Effector CD4-positive, alpha-beta T cell (primary cell): ENCODE results near the gene ACBD6.

Source experiments
- DNase-seq: peaks from one replicate; pipeline ENCODE4 v3.0.0-alpha.2; 2020

ACBD6 gene

GRCh38 chr1:180366371-180367068 lies 135.9 kb downstream of the ACBD6 start:
- no peak for DNase-seq

GRCh38 chr1:180365039-180365438 lies 137.3 kb downstream of the ACBD6 start:
- no peak for DNase-seq

- no peak for DNase-seq
Observed at GRCh38 chr1:180363246-180363995, 139.0 kb downstream of the ACBD6 start.

GRCh38 chr1:180360333-180361075 lies 141.9 kb downstream of the ACBD6 start:
- DNase-seq: no peak

- no peak for DNase-seq
Observed at GRCh38 chr1:180358649-180359048, 143.7 kb downstream of the ACBD6 start.

DNA sequence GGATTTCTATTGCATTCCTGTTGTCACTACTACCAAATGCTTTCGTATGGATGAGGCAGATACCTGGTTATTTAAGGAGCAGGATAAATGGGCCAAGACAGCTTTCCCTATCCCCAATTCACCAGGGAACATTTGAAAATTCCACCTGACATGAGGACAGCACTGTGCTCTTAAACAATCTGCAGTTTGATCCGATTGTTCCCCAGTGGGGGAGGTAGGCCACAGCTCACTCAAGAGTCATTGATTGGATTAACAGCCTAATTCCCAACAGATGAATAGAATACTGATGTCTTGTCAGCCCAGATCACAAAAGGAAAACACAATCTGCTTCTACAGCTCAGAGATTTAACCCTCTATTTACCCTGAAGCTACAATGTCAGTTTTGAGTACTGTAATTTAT lies 148.4 kb downstream of the ACBD6 start:
- no peak for DNase-seq

GRCh38 chr1:180352588-180352987 lies 149.8 kb downstream of the ACBD6 start:
- no peak for DNase-seq

- DNase-seq: no peak
Observed at GRCh38 chr1:180352021-180352420, 150.4 kb downstream of the ACBD6 start.

GRCh38 chr1:180345148-180345547 lies 157.2 kb downstream of the ACBD6 start:
- no peak for DNase-seq

DNA sequence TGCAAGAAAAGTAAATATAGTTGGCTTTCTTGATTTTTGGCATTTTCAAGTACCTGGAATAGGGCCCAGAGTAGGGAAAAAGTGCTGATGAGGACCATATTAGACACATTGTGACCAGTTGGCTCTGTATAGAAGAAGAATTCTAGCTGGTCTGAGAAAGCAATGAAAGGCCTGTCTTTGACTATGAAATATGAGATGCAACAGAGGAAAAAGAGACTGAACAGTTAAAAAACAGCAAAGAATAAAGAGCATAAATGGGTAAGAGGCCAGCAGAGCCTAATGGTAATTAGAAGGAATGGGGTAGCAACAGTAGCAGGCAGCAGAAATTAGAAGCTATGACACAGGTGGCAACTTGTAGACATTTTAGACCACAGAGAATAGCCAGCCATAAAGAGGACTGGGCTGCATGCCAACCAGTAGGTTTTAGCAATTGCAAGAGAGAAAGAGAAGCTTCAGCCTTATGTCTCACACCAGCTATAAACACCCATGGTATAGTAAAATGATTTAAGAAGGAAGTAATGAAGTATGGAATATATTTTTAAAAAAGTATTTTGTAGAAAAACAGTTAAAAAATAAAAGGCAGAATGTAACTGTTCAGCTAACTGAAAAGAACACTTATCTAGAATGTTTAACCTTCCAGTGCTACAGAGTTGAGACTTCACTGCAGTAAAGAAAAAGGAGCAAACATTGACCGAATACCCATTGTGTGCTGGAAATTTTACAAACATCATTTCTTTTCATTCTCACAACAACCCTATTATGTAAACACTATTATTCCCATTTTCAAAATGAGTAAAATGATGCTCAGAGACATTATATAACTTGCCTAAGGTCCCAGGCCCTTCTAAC lies 158.2 kb downstream of the ACBD6 start:
- no peak for DNase-seq

DNA sequence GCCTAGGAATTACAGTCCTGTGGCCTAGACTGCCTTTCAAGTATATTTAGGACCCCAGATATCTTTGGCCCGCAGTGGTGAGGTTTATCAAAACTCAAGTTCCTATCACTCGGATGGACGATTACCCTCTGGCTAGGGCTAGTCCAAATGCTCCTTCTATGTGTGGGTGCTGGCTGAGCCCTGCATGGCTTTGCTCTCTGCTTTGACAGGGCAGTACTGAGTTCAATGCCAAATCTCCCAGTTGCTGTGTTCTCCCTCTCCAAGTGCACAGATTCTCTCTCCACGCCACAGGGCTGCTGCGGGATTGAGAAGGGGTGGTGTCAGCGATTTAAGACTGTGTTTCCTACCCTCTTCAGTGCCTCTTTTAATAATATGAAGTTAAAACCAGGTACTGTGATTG lies 175.3 kb downstream of the ACBD6 start:
- no peak for DNase-seq

GRCh38 chr1:180312926-180313325 lies 189.5 kb downstream of the ACBD6 start:
- no peak for DNase-seq

GRCh38 chr1:180311011-180311730 lies 191.2 kb downstream of the ACBD6 start:
- no peak for DNase-seq

- DNase-seq: no peak
Observed at GRCh38 chr1:180310095-180310494, 192.3 kb downstream of the ACBD6 start.

DNA sequence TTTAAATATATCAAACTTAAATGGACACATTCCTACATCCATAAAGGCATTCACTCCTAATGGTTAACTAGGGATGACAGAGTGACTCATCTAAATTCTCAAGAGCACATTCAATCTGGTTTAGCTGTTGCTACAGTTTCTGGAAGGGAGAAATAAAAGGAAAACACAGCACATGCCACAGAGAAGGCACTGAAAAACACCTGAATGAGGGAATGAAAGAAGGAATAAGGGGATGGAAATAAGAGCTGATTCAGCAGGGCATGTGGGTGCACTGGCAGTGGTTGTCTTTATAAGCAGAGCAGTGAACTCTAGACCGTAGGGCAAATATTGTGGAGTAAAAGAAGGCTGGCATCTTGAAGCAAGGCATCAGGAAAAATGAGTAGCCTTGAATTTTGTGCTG lies 193.0 kb downstream of the ACBD6 start:
- DNase-seq: no peak

- no peak for DNase-seq
Observed at GRCh38 chr1:180301135-180301742, 201.1 kb downstream of the ACBD6 start.

DNA sequence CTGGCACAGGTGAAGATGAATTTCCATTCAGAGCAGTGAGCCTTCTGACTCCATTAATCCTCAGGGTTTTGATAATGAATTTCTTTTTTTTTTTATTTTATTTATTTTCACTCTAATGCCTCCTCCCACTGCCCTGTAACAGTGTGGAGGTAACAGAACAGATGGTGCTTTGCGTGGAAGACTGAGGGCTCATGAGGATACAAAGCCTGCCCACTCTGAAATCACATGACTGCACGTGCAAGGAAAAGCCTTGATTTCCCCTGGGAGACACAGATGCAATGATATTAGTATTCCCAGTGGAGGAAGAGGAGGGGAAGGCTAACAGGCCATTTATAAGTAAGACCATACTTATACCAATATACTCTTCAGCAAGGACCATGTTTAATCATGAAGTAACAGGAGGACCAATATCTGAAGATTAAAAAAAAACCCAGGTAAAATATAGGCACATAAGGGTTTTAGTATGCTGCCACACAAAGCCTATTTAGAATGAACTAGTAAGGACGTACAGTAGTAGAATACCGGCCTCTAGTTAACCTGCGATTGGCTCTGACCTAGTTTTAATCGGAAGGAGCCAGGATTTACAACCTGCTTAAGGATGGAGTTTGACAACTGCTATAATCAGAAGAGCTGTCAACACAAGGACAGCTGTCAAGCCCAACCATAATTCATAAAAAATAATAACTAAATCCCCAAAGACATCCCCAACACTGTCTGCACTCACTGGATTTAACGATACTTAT lies 202.7 kb downstream of the ACBD6 start:
- no peak for DNase-seq

DNA sequence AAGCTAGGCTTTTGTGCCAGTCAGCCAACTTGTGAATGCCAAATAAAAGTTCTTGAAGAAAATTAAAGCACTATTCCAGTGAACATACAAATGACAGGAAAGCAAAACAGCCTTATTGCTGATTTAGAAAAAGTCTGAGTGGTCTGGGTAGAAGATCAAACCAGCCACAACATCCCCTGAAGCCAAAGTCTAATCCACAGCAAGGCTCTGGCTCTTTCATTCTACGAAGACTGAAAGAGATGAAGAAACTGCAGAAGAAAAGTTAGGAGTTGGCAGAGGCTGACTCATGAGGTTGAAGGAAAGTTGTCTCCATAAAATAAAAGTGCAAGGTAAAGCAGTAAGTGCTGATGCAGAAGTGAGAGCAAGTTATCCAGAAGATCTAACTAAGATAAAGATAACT lies 206.4 kb downstream of the ACBD6 start:
- DNase-seq: no peak

- DNase-seq: no peak
Observed at GRCh38 chr1:180294711-180295110, 207.7 kb downstream of the ACBD6 start.

DNA sequence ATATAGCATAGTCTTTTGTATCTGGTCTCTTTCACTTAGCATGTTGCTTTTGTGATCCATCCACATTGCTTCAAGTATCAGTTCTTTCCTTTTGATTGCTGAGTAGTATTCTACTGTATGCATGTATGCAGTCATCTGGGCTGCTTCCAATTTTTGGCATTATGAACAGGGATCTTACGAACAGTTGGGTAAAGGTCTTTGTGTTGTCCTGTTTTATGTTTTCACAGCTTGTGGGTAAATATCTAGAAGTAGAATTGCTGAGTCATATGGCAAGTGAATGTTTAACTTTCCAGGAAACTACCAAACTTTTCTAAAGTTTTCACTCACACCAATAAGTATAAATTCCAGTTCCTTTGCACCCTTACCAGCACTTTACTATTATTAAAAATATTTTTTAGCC lies 211.4 kb downstream of the ACBD6 start:
- DNase-seq: no peak
